Stomach (tissue), 9 donors: ENCODE results near the gene CLCN6. TPM values are rescaled to one million over a fixed set of nuclear protein-coding genes. Genes with fewer than 3 reads are reported as not detected.

Experiments
- DNase-seq, 2 donors: peaks; one replicate each; pipeline versions ENCODE4 v3.0.0 to v3.0.0-alpha.2; 2013 to 2019
- H3K27ac ChIP-seq, 5 donors: fragments of 200-600 bp in 4 of 5; sonication (generic) in 4 of 5; one replicate each; pipeline ENCODE4 v1.5.1; 2013 to 2019; ENCODE audit warnings: mild to moderate bottlenecking in 1 of 5, moderate library complexity in 1 of 5
- H3K27me3 ChIP-seq, 3 donors: fragments of 200-600 bp; sonication (generic); one replicate each; pipeline ENCODE4 v1.5.1; 2017 to 2019; ENCODE audit warnings: mixed run types in 1 of 3
- H3K36me3 ChIP-seq, 4 donors: fragments of 200-600 bp; sonication (generic); 1 replicate in 3 of 4; 2 replicates in 1 of 4; pipeline ENCODE4 v1.5.1; 2016 to 2019
- H3K4me1 ChIP-seq, 4 donors: fragments of 200-600 bp; sonication (generic); one replicate each; pipeline ENCODE4 v1.5.1; 2016 to 2019
- H3K4me3 ChIP-seq, 4 donors: fragments of 200-600 bp; sonication (generic) in 3 of 4; one replicate each; pipeline ENCODE4 v1.5.1; 2016 to 2019; ENCODE audit warnings: mild to moderate bottlenecking in 1 of 4
- H3K9me3 ChIP-seq, 4 donors: fragments of 200-600 bp; sonication (generic); one replicate each; pipeline ENCODE4 v1.5.1; 2016 to 2019
- EP300 ChIP-seq: sonication (generic); formaldehyde crosslinking; IDR thresholded peaks from one replicate; pipeline ENCODE4 v1.6.1; 2017; ENCODE audit warnings: antibody characterized with exemption
- POLR2A ChIP-seq, 4 donors: fragments of 450-650 bp; IDR thresholded peaks; one replicate each; pipeline ENCODE4 v1.6.1; 2016; ENCODE audit warnings: antibody characterized with exemption in 4 of 4, control low read depth in 2 of 4, mild to moderate bottlenecking in 1 of 4, moderate library complexity in 1 of 4
- POLR2AphosphoS5 ChIP-seq, 3 donors: sonication (generic); formaldehyde crosslinking; IDR thresholded peaks; one replicate each; pipeline ENCODE4 v1.6.1; 2016; ENCODE audit warnings: antibody characterized with exemption in 3 of 3
- WGBS, 5 donors: extraction: QIAGEN DNeasy Blood & Tissue Kit in 3 of 5; methylation state at CpG; one replicate each; pipeline versions ENCODE4 v1.1.5 to v1.1.7; 2013 to 2018; 5-methylcytosine and 5-hydroxymethylcytosine counted together
- intact Hi-C: fragments of 100-400 bp; cut with DNase I; formaldehyde crosslinking; loops from one replicate; pipeline ENCODE4 v1.15.1; 2023; ENCODE audit warnings: low total_unique reads
- polyA plus RNA-seq, 3 donors: library from polyadenylated mRNA; stranded (reverse); fragments of 200-250 nt; gene quantifications; one replicate each; pipeline ENCODE4 v1.2.3, GENCODE V29; 2013
- total RNA-seq, 5 donors: library from RNA; depleted of rRNA; stranded (reverse); fragments of >200 nt; gene quantifications; one replicate each; pipeline versions ENCODE4 v1.1.0 to v1.2.3, GENCODE V29; 2014 to 2016
- TF ChIP-seq, protein P1 (sequence below), 7 experiments: fragments of 450-650 bp in 4 of 7; fragments of 200-600 bp in 3 of 7; sonication (generic) in 3 of 7; IDR thresholded peaks; one replicate each; pipeline ENCODE4 v1.5.1; 2016 to 2019; ENCODE audit warnings: antibody characterized with exemption in 7 of 7, control low read depth in 2 of 7, mild to moderate bottlenecking in 1 of 7
- donor health status: healthy with polysubstance abuse.
- donor health status: Bipolar disorder and iron deficiency.
- donor health status: healthy.

The CLCN6 gene
- total and polyA plus RNA-seq, 8 donors, result 4.1 to 49.6 (median 10.2) TPM

DNA sequence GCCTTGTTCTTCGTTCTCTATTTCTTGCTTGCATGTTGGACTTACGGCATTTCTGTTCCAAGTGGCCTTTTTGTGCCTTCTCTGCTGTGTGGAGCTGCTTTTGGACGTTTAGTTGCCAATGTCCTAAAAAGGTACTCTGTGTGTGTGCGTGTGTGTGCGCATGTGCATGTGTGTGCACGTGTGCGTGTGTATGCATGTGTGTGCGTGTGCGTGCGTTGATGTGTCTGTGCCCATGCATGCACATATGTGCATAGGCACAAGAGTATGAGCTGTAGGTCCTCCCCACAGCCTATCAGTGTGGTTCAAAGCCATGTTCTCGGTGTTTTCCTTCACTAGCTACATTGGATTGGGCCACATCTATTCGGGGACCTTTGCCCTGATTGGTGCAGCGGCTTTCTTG is 27.9 kb downstream of the CLCN6 start:
- Histone ChIP-seq H3K4me1 (peaks cover 0 to 6% (median 0%) of the 10 kb centered on the region in 4 donors), H3K36me3 (peaks cover 79 to 100% (median 99%) of the 10 kb centered on the region in 4 donors), H3K4me3 (no peak overlapping the region), H3K27ac (no peak overlapping the region), H3K27me3 (no peaks in the 10 kb centered on the region), H3K9me3 (no peaks in the 10 kb centered on the region)
- intact Hi-C loops, result loop anchor here (10.0 kb wide), 1 partner anchor 131 kb away; no protein-coding TSS in a partner anchor
- TF ChIP-seq EP300 (no peak), POLR2A (IDR thresholded peaks at IDR 0.05) (no peak), POLR2AphosphoS5 (IDR thresholded peaks at IDR 0.05) (no peak)
- TF ChIP-seq, protein P1, sequence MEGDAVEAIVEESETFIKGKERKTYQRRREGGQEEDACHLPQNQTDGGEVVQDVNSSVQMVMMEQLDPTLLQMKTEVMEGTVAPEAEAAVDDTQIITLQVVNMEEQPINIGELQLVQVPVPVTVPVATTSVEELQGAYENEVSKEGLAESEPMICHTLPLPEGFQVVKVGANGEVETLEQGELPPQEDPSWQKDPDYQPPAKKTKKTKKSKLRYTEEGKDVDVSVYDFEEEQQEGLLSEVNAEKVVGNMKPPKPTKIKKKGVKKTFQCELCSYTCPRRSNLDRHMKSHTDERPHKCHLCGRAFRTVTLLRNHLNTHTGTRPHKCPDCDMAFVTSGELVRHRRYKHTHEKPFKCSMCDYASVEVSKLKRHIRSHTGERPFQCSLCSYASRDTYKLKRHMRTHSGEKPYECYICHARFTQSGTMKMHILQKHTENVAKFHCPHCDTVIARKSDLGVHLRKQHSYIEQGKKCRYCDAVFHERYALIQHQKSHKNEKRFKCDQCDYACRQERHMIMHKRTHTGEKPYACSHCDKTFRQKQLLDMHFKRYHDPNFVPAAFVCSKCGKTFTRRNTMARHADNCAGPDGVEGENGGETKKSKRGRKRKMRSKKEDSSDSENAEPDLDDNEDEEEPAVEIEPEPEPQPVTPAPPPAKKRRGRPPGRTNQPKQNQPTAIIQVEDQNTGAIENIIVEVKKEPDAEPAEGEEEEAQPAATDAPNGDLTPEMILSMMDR (IDR thresholded peaks at IDR 0.05), result no peak
- DNase-seq, result no peak
- 93 to 97% (median 96%) methylated on average over 13 of the region's 13 CpGs for WGBS, 5 donors

DNA sequence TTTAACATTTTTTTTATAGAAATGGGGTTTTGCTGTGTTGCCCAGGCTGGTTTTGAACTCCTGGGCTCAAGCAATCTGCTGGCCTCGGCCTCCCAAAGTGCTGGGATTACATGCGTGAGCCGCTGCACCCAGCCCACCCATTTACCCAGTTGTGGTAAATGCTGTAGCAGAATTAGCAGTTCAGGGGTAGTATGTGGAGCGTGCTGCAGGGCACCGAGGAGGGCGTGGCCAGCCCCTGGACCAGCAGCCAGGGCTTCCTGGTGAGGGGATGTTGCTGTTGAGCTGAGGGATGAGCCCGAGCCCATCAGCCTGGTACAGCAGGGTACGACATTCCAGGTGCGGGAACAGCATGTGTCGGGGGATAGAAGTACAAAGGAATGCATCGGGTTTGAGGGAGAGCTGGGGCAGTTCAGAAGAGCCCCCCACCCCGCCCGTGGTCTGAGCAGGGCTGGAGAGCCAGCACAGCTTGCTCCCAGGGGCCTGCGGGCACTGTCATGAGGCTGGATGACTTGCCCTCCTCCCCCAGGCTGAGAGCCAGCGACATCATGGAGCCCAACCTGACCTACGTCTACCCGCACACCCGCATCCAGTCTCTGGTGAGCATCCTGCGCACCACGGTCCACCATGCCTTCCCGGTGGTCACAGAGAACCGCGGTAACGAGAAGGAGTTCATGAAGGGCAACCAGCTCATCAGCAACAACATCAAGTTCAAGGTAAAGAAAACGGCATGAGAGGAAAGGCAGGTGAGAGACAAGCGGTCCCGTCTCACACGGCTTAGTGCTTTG is 29.6 kb downstream of the CLCN6 start:
- intact Hi-C loops, result loop anchor here (5.0 to 10.0 kb wide), 2 partner anchors 57 to 129 kb away; no protein-coding TSS in a partner anchor

DNA sequence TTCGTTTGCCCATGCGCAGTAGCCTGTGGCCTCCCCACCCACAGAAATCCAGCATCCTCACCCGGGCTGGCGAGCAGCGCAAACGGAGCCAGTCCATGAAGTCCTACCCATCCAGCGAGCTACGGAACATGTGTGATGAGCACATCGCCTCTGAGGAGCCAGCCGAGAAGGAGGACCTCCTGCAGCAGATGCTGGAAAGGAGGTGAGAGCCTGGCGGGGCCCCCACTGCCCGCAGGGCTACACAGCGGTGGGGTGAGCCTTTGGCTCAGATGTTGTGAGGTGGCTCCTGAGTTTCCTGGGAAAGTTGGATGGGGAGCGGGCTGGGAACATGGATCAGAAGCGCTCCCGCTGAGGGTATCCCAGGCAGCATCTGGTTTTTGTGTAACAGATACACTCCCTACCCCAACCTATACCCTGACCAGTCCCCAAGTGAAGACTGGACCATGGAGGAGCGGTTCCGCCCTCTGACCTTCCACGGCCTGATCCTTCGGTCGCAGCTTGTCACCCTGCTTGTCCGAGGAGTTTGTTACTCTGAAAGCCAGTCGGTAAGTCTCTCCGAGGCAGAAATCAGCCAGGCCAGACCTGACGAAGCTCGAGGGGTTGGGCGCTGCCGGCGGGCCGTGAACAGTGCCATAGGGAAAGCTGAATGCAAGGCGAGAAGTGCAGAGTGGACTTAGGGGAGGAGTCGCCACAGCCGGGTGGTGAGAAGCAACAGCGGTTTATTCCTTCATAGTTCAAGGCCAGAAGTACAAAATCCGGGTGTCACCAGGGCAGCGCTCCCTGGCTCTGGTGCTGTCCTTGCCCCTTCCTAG is 31.2 kb downstream of the CLCN6 start:
- intact Hi-C loops, result loop anchor here (5.0 to 10.0 kb wide), 2 partner anchors 55 to 128 kb away; no protein-coding TSS in a partner anchor
- H3K9me3 ChIP-seq, result no peaks in the 10 kb centered on the region
- WGBS, 5 donors, result 86 to 90% (median 90%) methylated on average over 28 to 36 of the region's 36 CpGs
- H3K27ac ChIP-seq, result no peak overlapping the region
- H3K4me3 ChIP-seq, result no peak overlapping the region
- no peak for DNase-seq
- H3K4me1 ChIP-seq, result peaks cover 0 to 13% (median 0%) of the 10 kb centered on the region in 4 donors
- TF ChIP-seq POLR2AphosphoS5 (IDR thresholded peaks at IDR 0.05) (no peak), EP300 (no peak), POLR2A (IDR thresholded peaks at IDR 0.05) (no peak)
- TF ChIP-seq, protein P1 (IDR thresholded peaks at IDR 0.05), result no peak
- peaks cover 88 to 100% (median 99%) of the 10 kb centered on the region in 4 donors for H3K36me3 ChIP-seq
- no peaks in the 10 kb centered on the region for H3K27me3 ChIP-seq

More for the DNA sequence above, 29.6 kb downstream of the CLCN6 start:
- Histone ChIP-seq H3K27ac (no peak overlapping the region), H3K36me3 (peaks cover 81 to 100% (median 99%) of the 10 kb centered on the region in 4 donors), H3K9me3 (no peaks in the 10 kb centered on the region), H3K4me3 (no peak overlapping the region), H3K27me3 (no peaks in the 10 kb centered on the region), H3K4me1 (peaks cover 0 to 6% (median 0%) of the 10 kb centered on the region in 4 donors)
- DNase-seq, result no peak
- no peak for TF ChIP-seq POLR2AphosphoS5 (IDR thresholded peaks at IDR 0.05)
- 91 to 96% (median 94%) methylated on average over 27 to 28 of the region's 28 CpGs for WGBS, 5 donors

DNA sequence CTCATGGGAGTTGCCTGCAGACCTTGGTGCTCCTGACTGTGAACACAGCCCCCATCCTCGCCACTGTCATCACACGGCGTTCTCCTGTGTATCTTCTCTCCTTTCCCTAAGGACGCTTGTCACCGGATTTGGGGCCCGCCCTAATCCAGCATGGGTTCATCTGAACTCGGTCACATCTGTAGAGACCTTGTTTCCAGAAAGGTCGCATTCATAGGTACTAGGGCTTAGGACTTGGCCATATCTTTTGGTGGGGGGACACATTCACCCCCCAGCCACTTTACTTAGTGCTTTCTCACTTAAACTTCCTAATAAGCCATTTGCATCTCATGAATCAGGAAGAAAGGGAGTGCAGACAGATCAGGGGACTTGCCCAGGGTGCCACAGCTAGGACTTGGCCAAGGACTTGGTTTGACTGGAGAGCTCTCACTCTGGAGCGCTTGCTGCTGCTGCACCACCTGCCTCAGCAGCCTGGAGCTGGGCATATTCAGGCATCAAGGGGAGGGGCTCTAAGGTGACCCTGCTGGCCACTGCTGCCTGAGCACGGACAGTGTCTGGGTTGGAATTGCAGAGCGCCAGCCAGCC is 31.9 kb downstream of the CLCN6 start:
- H3K27ac ChIP-seq, result no peak overlapping the region
- intact Hi-C loops, result loop anchor here (5.0 to 10.0 kb wide), 2 partner anchors 54 to 127 kb away; no protein-coding TSS in a partner anchor
- TF ChIP-seq EP300 (no peak), POLR2A (IDR thresholded peaks at IDR 0.05) (no peak), POLR2AphosphoS5 (IDR thresholded peaks at IDR 0.05) (no peak)
- TF ChIP-seq, protein P1 (IDR thresholded peaks at IDR 0.05), result no peak
- WGBS, 5 donors, result 86 to 91% (median 89%) methylated on average over 9 to 11 of the region's 11 CpGs
- H3K27me3 ChIP-seq, result no peaks in the 10 kb centered on the region
- H3K4me1 ChIP-seq, result peaks cover 0 to 20% (median 0%) of the 10 kb centered on the region in 4 donors
- H3K9me3 ChIP-seq, result no peaks in the 10 kb centered on the region
- H3K4me3 ChIP-seq, result no peak overlapping the region
- no peak for DNase-seq
- H3K36me3 ChIP-seq, result peaks cover 87 to 100% (median 99%) of the 10 kb centered on the region in 4 donors
